BJ (cell line): ENCODE measurements around the gene GPR137. TPM values are rescaled to one million over a fixed set of nuclear protein-coding genes. Genes with fewer than 3 reads are reported as not detected.

Experiments
- CTCF ChIA-PET: fragments of 350-600 bp; formaldehyde crosslinking; extraction: SDS; loops from one replicate; lab custom pipeline; 2021; ENCODE audit warnings: antibody characterized with exemption, inconsistent platforms; lab: Yijun Ruan, JAX
- POLR2A ChIA-PET: fragments of 300-600 bp; sonication (Branson Sonifier 250); formaldehyde crosslinking; extraction: SDS; loops from one replicate; lab custom pipeline; 2021; ENCODE audit warnings: antibody characterized with exemption; lab: Charles Lee
- DNase-seq: peaks from one replicate; pipeline ENCODE4 v3.0.0-alpha.2; 2011; ENCODE audit warnings: low read depth
- H3K27me3 ChIP-seq: 2 replicates; pipeline ENCODE4 v1.6.0; 2011; ENCODE audit warnings: low read length; ENCODE audit not compliant: control insufficient read depth, insufficient read depth
- H3K36me3 ChIP-seq: 2 replicates; pipeline ENCODE4 v1.5.1; 2011; ENCODE audit warnings: low read length; ENCODE audit not compliant: control insufficient read depth, insufficient read depth
- H3K4me3 ChIP-seq: 2 replicates; pipeline ENCODE4 v1.5.1; 2011; ENCODE audit warnings: low read depth, mild to moderate bottlenecking, control low read depth, low read length
- polyA plus RNA-seq: library from polyadenylated mRNA; depleted of rRNA; stranded (reverse); fragments of >200 nt; gene quantifications from 2 replicates; pipeline ENCODE4 v1.2.3, GENCODE V29; 2011
- TF ChIP-seq, protein P1 (sequence below): IDR thresholded peaks from 2 replicates; pipeline ENCODE4 v1.5.1; 2011; ENCODE audit warnings: low read depth, mild to moderate bottlenecking, control low read depth, inconsistent platforms, low read length, moderate library complexity; ENCODE audit not compliant: insufficient read depth

GPR137 gene
- polyA plus RNA-seq, 1 experiment: 33.7 TPM

GRCh38 chr11:64255135-64256128, 30.2 kb upstream of the GPR137 start:
- TF ChIP-seq, protein P1, sequence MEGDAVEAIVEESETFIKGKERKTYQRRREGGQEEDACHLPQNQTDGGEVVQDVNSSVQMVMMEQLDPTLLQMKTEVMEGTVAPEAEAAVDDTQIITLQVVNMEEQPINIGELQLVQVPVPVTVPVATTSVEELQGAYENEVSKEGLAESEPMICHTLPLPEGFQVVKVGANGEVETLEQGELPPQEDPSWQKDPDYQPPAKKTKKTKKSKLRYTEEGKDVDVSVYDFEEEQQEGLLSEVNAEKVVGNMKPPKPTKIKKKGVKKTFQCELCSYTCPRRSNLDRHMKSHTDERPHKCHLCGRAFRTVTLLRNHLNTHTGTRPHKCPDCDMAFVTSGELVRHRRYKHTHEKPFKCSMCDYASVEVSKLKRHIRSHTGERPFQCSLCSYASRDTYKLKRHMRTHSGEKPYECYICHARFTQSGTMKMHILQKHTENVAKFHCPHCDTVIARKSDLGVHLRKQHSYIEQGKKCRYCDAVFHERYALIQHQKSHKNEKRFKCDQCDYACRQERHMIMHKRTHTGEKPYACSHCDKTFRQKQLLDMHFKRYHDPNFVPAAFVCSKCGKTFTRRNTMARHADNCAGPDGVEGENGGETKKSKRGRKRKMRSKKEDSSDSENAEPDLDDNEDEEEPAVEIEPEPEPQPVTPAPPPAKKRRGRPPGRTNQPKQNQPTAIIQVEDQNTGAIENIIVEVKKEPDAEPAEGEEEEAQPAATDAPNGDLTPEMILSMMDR: no peak
- peaks cover 28% of the 10 kb centered on the region for H3K36me3 ChIP-seq

DNA sequence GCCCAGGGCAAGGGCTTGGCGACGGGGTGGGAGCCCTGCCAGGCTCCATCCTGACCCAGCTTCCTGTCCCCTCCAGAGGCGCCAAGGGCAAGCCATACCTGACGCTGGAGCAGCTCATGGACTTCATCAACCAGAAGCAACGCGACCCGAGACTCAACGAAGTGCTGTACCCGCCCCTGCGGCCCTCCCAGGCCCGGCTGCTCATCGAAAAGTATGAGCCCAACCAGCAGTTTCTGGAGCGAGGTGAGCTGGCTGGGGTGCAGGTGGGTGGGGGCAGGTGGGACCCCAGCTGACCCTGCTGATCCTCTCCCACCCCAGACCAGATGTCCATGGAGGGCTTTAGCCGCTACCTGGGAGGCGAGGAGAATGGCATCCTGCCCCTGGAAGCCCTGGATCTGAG, 29.3 kb upstream of the GPR137 start:
- TF ChIP-seq, protein P1: no peak
- H3K36me3 ChIP-seq: peaks cover 29% of the 10 kb centered on the region
- H3K27me3 ChIP-seq: no peaks in the 10 kb centered on the region
- CTCF ChIA-PET: interaction anchor here (1.6 to 2.0 kb wide), 2 partner anchors 12 to 27 kb away, joined by 4 to 7 read pairs; no protein-coding TSS in a partner anchor
- POLR2A ChIA-PET: interaction anchor here (0.6 kb wide), 1 partner anchor 13 kb away, joined by 3 read pairs; no protein-coding TSS in a partner anchor
- H3K4me3 ChIP-seq: no peak overlapping the region
- no peak for DNase-seq

More at GRCh38 chr11:64255135-64256128, 30.2 kb upstream of the GPR137 start:
- CTCF ChIA-PET: interaction anchor here (0.7 to 2.2 kb wide), 5 partner anchors 8 to 49 kb away, joined by 3 to 11 read pairs (median 5); partner anchors contain the start of gene ESRRA
- POLR2A ChIA-PET: no interaction called here
- no peak overlapping the region for H3K4me3 ChIP-seq
- DNase-seq: no peak
- no peaks in the 10 kb centered on the region for H3K27me3 ChIP-seq

DNA sequence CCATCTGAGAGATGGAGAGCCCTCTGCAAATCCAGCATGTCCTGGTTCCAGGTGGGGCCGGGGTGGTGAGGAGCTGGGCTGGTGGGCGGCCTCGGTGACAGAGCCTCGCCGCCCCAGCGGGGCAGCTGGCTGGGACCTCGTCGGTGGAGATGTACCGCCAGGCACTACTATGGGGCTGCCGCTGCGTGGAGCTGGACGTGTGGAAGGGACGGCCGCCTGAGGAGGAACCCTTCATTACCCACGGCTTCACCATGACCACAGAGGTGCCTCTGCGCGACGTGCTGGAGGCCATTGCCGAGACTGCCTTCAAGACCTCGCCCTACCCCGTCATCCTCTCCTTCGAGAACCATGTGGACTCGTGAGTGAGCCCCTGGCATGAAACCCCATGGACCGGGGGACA, 27.3 kb upstream of the GPR137 start:
- CTCF ChIA-PET: interaction anchor here (1.2 to 2.0 kb wide), 2 partner anchors 9 to 10 kb away, joined by 5 to 7 read pairs; no protein-coding TSS in a partner anchor
- H3K27me3 ChIP-seq: no peaks in the 10 kb centered on the region
- DNase-seq: no peak
- POLR2A ChIA-PET: no interaction called here
- TF ChIP-seq, protein P1: no peak
- H3K36me3 ChIP-seq: peaks cover 41% of the 10 kb centered on the region
- H3K4me3 ChIP-seq: no peak overlapping the region

DNA sequence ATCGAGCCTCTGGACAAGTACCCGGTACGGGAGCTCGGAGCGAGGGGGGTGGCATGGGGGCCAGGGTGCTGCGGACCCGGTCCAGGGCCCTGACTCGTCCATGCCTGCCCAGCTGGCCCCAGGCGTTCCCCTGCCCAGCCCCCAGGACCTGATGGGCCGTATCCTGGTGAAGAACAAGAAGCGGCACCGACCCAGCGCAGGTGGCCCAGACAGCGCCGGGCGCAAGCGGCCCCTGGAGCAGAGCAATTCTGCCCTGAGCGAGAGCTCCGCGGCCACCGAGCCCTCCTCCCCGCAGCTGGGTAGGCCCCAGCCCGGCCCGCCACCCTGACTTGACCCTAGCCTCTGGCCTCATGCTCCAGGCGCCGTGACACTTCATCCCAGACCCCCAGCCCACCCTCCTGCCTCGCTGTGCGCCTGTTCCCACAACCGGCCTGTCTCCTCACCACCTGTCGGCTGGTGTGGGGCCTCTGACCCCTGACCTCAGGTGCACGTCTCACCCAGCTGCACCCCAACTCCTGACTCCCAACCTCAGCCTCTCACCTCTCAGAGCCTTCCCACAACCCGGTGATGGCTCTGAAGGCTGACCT, 26.6 kb upstream of the GPR137 start:
- CTCF ChIA-PET: interaction anchor here (0.8 kb wide), 1 partner anchor 45 kb away, joined by 3 read pairs; no protein-coding TSS in a partner anchor

More for the DNA sequence above, 26.6 kb upstream of the GPR137 start:
- H3K27me3 ChIP-seq: no peaks in the 10 kb centered on the region
- POLR2A ChIA-PET: no interaction called here
- H3K36me3 ChIP-seq: peaks cover 47% of the 10 kb centered on the region
- H3K4me3 ChIP-seq: no peak overlapping the region
- TF ChIP-seq, protein P1: no peak
- no peak for DNase-seq
